Measurements from ENCODE around the gene DGKB. TPM values are rescaled to one million over a fixed set of nuclear protein-coding genes. Genes with fewer than 3 reads are reported as not detected.

The DGKB gene
- total RNA-seq, 1 experiment from 2014 or later, result 1.9 TPM

DNA sequence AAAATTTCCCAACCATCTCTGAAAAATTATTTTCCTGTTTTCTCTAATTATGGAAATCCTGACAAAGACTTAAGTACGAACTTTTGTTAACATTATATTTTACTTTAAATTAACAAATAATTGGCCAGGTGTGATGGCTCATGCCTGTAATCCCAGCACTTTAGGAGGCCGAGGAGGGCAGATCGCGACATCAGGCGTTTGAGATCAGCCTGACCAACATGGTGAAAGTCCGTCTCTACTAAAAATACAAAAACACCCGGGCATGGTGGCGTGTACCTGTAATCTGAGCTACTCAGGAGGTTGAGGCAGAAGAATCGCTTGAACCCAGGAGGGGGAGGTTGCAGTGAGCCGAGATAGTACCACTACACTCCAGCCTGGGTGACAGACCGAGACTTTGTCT lies 32.2 kb downstream of the DGKB start:
- no peak overlapping the region for H3K4me3 Mint-ChIP-seq
- peaks cover 25% of the 10 kb centered on the region for H3K36me3 Mint-ChIP-seq
- no peak for ATAC-seq
- POLR2A ChIA-PET, result no interaction called here
- peaks cover 28% of the 10 kb centered on the region for H3K9me3 Mint-ChIP-seq
- peaks cover 2% of the 10 kb centered on the region for H3K4me1 Mint-ChIP-seq
- no peak overlapping the region for H3K27ac Mint-ChIP-seq
- DNase-seq (ENCODE audit: low spot score), result no peak
- TF ChIP-seq NR2C2 (CRISPR knock-in tag; IDR thresholded peaks at IDR 0.05), result no peak
- no peak for TF ChIP-seq SP1 (CRISPR knock-in tag; conservative IDR thresholded peaks at IDR 0.05)
- TF ChIP-seq, protein P1, sequence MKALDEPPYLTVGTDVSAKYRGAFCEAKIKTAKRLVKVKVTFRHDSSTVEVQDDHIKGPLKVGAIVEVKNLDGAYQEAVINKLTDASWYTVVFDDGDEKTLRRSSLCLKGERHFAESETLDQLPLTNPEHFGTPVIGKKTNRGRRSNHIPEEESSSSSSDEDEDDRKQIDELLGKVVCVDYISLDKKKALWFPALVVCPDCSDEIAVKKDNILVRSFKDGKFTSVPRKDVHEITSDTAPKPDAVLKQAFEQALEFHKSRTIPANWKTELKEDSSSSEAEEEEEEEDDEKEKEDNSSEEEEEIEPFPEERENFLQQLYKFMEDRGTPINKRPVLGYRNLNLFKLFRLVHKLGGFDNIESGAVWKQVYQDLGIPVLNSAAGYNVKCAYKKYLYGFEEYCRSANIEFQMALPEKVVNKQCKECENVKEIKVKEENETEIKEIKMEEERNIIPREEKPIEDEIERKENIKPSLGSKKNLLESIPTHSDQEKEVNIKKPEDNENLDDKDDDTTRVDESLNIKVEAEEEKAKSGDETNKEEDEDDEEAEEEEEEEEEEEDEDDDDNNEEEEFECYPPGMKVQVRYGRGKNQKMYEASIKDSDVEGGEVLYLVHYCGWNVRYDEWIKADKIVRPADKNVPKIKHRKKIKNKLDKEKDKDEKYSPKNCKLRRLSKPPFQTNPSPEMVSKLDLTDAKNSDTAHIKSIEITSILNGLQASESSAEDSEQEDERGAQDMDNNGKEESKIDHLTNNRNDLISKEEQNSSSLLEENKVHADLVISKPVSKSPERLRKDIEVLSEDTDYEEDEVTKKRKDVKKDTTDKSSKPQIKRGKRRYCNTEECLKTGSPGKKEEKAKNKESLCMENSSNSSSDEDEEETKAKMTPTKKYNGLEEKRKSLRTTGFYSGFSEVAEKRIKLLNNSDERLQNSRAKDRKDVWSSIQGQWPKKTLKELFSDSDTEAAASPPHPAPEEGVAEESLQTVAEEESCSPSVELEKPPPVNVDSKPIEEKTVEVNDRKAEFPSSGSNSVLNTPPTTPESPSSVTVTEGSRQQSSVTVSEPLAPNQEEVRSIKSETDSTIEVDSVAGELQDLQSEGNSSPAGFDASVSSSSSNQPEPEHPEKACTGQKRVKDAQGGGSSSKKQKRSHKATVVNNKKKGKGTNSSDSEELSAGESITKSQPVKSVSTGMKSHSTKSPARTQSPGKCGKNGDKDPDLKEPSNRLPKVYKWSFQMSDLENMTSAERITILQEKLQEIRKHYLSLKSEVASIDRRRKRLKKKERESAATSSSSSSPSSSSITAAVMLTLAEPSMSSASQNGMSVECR (CRISPR knock-in tag; IDR thresholded peaks at IDR 0.05; ENCODE audit: borderline replicate concordance), result no peak
- TF ChIP-seq GTF2I (CRISPR knock-in tag; conservative IDR thresholded peaks at IDR 0.05), result no peak
- no peak for TF ChIP-seq TEAD1 (CRISPR knock-in tag; IDR thresholded peaks at IDR 0.05)
- no peak for TF ChIP-seq CREB1 (CRISPR knock-in tag; IDR thresholded peaks at IDR 0.05)
- no peak for TF ChIP-seq HMGA2 (CRISPR knock-in tag; IDR thresholded peaks at IDR 0.05)
- no peak for TF ChIP-seq PRRX2 (CRISPR knock-in tag; IDR thresholded peaks at IDR 0.05)
- TF ChIP-seq, protein P2, sequence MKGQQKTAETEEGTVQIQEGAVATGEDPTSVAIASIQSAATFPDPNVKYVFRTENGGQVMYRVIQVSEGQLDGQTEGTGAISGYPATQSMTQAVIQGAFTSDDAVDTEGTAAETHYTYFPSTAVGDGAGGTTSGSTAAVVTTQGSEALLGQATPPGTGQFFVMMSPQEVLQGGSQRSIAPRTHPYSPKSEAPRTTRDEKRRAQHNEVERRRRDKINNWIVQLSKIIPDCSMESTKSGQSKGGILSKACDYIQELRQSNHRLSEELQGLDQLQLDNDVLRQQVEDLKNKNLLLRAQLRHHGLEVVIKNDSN (CRISPR knock-in tag; IDR thresholded peaks at IDR 0.05), result no peak
- TF ChIP-seq ELF4 (CRISPR knock-in tag; IDR thresholded peaks at IDR 0.05; ENCODE audit: low read depth), result no peak
- TF ChIP-seq FOXK1 (CRISPR knock-in tag; IDR thresholded peaks at IDR 0.05), result no peak
- no peak for TF ChIP-seq RORB (CRISPR knock-in tag; IDR thresholded peaks at IDR 0.05)
- TF ChIP-seq, protein P3, sequence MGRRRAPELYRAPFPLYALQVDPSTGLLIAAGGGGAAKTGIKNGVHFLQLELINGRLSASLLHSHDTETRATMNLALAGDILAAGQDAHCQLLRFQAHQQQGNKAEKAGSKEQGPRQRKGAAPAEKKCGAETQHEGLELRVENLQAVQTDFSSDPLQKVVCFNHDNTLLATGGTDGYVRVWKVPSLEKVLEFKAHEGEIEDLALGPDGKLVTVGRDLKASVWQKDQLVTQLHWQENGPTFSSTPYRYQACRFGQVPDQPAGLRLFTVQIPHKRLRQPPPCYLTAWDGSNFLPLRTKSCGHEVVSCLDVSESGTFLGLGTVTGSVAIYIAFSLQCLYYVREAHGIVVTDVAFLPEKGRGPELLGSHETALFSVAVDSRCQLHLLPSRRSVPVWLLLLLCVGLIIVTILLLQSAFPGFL (CRISPR knock-in tag; IDR thresholded peaks at IDR 0.05; ENCODE audit: borderline replicate concordance), result no peak
- TF ChIP-seq, protein P4, sequence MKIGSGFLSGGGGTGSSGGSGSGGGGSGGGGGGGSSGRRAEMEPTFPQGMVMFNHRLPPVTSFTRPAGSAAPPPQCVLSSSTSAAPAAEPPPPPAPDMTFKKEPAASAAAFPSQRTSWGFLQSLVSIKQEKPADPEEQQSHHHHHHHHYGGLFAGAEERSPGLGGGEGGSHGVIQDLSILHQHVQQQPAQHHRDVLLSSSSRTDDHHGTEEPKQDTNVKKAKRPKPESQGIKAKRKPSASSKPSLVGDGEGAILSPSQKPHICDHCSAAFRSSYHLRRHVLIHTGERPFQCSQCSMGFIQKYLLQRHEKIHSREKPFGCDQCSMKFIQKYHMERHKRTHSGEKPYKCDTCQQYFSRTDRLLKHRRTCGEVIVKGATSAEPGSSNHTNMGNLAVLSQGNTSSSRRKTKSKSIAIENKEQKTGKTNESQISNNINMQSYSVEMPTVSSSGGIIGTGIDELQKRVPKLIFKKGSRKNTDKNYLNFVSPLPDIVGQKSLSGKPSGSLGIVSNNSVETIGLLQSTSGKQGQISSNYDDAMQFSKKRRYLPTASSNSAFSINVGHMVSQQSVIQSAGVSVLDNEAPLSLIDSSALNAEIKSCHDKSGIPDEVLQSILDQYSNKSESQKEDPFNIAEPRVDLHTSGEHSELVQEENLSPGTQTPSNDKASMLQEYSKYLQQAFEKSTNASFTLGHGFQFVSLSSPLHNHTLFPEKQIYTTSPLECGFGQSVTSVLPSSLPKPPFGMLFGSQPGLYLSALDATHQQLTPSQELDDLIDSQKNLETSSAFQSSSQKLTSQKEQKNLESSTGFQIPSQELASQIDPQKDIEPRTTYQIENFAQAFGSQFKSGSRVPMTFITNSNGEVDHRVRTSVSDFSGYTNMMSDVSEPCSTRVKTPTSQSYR (CRISPR knock-in tag; IDR thresholded peaks at IDR 0.05), result no peak
- TF ChIP-seq FOXP1 (CRISPR knock-in tag; IDR thresholded peaks at IDR 0.05; ENCODE audit: borderline replicate concordance), result no peak
- TF ChIP-seq ZNF219 (CRISPR knock-in tag; IDR thresholded peaks at IDR 0.05; ENCODE audit: borderline replicate concordance), result no peak
- CTCF ChIA-PET, result no interaction called here
- peaks cover 2% of the 10 kb centered on the region; the same call in 1 of the 2 replicates for H3K27me3 Mint-ChIP-seq (ENCODE audit: low read depth)

DNA sequence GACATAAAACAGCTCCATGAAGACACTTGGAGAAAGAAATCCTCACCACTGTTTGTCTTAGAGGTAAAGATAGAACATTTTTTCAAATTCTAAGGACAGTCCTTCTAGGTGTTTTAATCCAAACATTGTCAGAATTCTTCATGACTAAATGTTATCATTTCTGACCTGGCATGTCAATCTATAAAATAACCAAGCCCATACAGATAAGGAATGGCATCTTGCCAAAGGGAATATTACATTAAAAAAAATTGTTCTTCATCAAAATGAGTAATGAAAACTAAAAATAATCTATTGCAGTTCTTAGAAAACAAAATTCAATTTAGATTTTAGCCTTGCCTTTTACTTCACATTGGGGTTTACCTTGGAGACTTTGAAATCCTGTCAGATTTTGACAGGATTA lies 33.6 kb downstream of the DGKB start:
- H3K27me3 Mint-ChIP-seq (ENCODE audit: low read depth), result peaks cover 2% of the 10 kb centered on the region; the same call in 1 of the 2 replicates
- ATAC-seq (no peak), DNase-seq (ENCODE audit: low spot score) (no peak)
- H3K9me3 Mint-ChIP-seq, result peaks cover 30% of the 10 kb centered on the region
- POLR2A ChIA-PET, result no interaction called here
- H3K4me1 Mint-ChIP-seq, result peaks cover 4% of the 10 kb centered on the region
- no peak overlapping the region for H3K27ac Mint-ChIP-seq
- CTCF ChIA-PET, result no interaction called here
- TF ChIP-seq, protein P1 (CRISPR knock-in tag; IDR thresholded peaks at IDR 0.05; ENCODE audit: borderline replicate concordance), result no peak
- no peak for TF ChIP-seq CREB1 (CRISPR knock-in tag; IDR thresholded peaks at IDR 0.05)
- TF ChIP-seq, protein P5, sequence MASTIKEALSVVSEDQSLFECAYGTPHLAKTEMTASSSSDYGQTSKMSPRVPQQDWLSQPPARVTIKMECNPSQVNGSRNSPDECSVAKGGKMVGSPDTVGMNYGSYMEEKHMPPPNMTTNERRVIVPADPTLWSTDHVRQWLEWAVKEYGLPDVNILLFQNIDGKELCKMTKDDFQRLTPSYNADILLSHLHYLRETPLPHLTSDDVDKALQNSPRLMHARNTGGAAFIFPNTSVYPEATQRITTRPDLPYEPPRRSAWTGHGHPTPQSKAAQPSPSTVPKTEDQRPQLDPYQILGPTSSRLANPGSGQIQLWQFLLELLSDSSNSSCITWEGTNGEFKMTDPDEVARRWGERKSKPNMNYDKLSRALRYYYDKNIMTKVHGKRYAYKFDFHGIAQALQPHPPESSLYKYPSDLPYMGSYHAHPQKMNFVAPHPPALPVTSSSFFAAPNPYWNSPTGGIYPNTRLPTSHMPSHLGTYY (CRISPR knock-in tag; IDR thresholded peaks at IDR 0.05), result no peak
- TF ChIP-seq, protein P6, sequence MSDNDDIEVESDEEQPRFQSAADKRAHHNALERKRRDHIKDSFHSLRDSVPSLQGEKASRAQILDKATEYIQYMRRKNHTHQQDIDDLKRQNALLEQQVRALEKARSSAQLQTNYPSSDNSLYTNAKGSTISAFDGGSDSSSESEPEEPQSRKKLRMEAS (CRISPR knock-in tag; IDR thresholded peaks at IDR 0.05), result no peak
- TF ChIP-seq NFE2L1 (CRISPR knock-in tag; IDR thresholded peaks at IDR 0.05), result no peak
- no peak for TF ChIP-seq RELA (CRISPR knock-in tag; IDR thresholded peaks at IDR 0.05; ENCODE audit: borderline replicate concordance)
- no peak for TF ChIP-seq ATF1 (CRISPR knock-in tag; IDR thresholded peaks at IDR 0.05)
- no peak for TF ChIP-seq ZNF423 (CRISPR knock-in tag; IDR thresholded peaks at IDR 0.05)
- peaks cover 25% of the 10 kb centered on the region for H3K36me3 Mint-ChIP-seq
- no peak overlapping the region for H3K4me3 Mint-ChIP-seq
